ENCODE data around the gene CLDN6. TPM values are rescaled to one million over a fixed set of nuclear protein-coding genes. Genes with fewer than 3 reads are reported as not detected.
A peak's percentile ranks its signal among the peaks of the same experiment; 100 is the strongest.

Gene CLDN6
- total RNA-seq, 2 experiments from 2014 or later: not detected

DNA sequence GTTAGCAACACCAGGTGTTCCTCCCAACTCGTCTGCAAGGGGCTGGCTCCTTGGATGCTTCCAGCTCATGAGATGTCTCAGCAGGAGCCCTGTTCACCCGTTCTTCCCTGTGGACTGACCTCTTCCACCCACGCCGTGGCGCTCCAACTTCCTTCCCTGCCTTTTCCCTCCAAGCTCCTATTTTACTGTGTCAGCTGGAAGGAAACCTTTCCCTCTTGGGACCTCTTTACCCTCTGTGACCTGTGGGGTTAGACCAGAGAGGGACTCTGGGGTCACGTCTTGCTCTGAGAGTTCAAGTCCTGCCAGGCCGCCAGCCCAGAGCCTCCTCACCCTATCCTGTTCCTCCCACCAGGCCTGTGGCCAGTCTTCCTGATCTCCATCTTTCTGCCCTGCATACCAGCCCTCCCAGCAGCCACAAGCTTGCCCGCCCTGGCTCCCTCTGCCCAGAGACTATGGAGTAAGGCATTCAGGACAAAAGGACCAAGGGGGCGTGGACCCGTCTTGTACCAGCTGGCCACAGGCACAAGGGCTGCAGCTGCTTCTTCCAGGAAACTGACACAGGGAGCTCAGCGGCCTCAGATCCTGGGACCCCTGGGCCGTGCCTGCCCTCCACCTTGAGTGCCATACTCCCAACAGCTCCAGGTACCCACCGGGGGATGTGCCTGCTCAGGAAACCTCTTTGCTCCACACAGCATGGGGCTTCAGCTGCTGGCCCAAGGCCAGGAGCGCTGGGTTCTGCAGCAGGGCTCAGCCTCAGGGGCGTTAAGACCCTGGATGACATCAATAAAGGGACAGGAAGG is 45.8 kb downstream of the CLDN6 start:
- peaks cover 35% of the 10 kb centered on the region for H3K36me3 Mint-ChIP-seq
- no peaks in the 10 kb centered on the region for H3K9me3 Mint-ChIP-seq
- DNase-seq: no peak
- peak overlapping the region; percentile 18 for H3K4me3 Mint-ChIP-seq
- peaks cover 9% of the 10 kb centered on the region for H3K27me3 Mint-ChIP-seq
- peak overlapping the region; percentile 24 for H3K27ac Mint-ChIP-seq
- ChIA-PET POLR2A (interaction anchor here (0.7 to 1.1 kb wide), 3 partner anchors 8 to 51 kb away, joined by 3 to 4 read pairs (median 3); partner anchors contain the start of gene PKMYT1), CTCF (interaction anchor here (0.7 to 1.0 kb wide), 4 partner anchors 9 to 11 kb away, joined by 3 to 4 read pairs (median 3); no protein-coding TSS in a partner anchor)
- intact Hi-C loops (cut with micrococcal nuclease): loop anchor here (2.0 kb wide), 1 partner anchor 49 kb away; the partner anchor contains the start of gene TNFRSF12A
- peaks cover 25% of the 10 kb centered on the region for H3K4me1 Mint-ChIP-seq (ENCODE audit: low read depth)

DNA sequence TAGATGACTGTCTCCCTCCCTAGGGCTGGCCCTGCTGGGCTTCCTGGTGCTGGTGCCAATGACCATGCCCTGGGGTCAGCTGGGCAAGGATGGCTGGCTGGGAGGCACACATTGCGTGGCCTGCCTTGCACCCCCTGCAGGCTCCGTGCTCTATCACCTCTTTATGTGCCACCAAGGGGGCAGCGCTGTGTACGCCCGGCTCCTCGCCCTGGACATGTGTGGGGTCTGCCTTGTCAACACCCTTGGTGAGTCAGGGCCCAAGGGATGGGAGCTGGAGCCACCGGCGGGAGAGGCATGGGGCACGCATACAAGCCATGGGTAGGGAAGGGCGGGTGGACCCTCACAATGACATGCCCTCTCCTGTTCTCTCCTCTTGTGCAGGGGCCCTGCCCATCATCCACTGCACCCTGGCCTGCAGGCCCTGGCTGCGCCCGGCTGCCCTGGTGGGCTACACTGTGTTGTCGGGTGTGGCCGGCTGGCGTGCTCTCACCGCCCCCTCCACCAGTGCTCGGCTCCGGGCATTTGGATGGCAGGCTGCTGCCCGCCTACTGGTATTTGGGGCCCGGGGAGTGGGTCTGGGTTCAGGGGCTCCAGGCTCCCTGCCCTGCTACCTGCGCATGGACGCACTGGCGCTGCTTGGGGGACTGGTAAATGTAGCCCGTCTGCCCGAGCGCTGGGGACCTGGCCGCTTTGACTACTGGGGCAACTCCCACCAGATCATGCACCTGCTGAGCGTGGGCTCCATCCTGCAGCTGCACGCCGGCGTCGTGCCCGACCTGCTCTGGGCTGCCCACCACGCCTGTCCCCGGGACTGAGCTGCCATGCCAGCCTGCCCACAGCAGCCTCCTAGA is 46.6 kb downstream of the CLDN6 start:
- Mint-ChIP-seq H3K27me3 (peaks cover 9% of the 10 kb centered on the region), H3K9me3 (no peaks in the 10 kb centered on the region), H3K4me3 (peak overlapping the region; percentile 76), H3K36me3 (peaks cover 31% of the 10 kb centered on the region), H3K27ac (no peak overlapping the region), H3K4me1 (ENCODE audit: low read depth) (peaks cover 25% of the 10 kb centered on the region)
- POLR2A ChIA-PET: interaction anchor here (0.7 to 1.1 kb wide), 3 partner anchors 9 to 51 kb away, joined by 3 to 4 read pairs (median 3); partner anchors contain the start of gene PKMYT1
- CTCF ChIA-PET: interaction anchor here (1.0 kb wide), 1 partner anchor 9 kb away, joined by 4 read pairs; no protein-coding TSS in a partner anchor
- intact Hi-C loops (cut with micrococcal nuclease): loop anchor here (2.0 kb wide), 1 partner anchor 49 kb away; the partner anchor contains the start of gene TNFRSF12A
- no peak for DNase-seq

DNA sequence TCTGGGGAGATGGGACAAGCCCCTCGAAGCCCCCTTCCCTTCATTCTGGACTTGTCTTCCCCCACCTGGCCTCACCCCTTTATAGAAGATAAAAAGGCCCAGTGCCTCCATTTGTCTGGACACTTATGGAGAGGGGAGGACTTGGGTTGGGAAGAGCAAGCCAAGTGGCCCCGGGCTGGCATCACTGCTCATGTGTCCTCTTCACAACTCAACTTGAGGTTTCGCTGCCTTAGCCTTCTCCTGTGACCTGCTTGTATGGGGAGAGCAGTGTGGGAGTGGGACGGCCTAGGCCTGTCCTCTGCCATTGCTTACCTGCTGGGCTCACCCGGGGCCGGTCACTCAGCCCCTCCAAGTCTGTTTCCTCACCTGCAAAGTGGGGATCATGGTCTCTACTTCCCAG is 47.4 kb downstream of the CLDN6 start:
- ChIA-PET POLR2A (interaction anchor here (0.6 to 2.4 kb wide), 7 partner anchors 9 to 103 kb away, joined by 3 to 14 read pairs (median 4); partner anchors contain the start of gene PKMYT1), CTCF (interaction anchor here (0.5 to 2.0 kb wide), 9 partner anchors 8 to 59 kb away, joined by 3 to 11 read pairs (median 6); partner anchors contain the start of genes FLYWCH1 and PKMYT1)
- Mint-ChIP-seq H3K36me3 (peaks cover 25% of the 10 kb centered on the region), H3K9me3 (no peaks in the 10 kb centered on the region), H3K4me3 (peak overlapping the region; percentile 76), H3K4me1 (ENCODE audit: low read depth) (peaks cover 27% of the 10 kb centered on the region), H3K27ac (no peak overlapping the region), H3K27me3 (peaks cover 15% of the 10 kb centered on the region)
- intact Hi-C loops (cut with micrococcal nuclease): loop anchor here (2.0 kb wide), 1 partner anchor 50 kb away; the partner anchor contains the start of gene TNFRSF12A
- DNase-seq: no peak

DNA sequence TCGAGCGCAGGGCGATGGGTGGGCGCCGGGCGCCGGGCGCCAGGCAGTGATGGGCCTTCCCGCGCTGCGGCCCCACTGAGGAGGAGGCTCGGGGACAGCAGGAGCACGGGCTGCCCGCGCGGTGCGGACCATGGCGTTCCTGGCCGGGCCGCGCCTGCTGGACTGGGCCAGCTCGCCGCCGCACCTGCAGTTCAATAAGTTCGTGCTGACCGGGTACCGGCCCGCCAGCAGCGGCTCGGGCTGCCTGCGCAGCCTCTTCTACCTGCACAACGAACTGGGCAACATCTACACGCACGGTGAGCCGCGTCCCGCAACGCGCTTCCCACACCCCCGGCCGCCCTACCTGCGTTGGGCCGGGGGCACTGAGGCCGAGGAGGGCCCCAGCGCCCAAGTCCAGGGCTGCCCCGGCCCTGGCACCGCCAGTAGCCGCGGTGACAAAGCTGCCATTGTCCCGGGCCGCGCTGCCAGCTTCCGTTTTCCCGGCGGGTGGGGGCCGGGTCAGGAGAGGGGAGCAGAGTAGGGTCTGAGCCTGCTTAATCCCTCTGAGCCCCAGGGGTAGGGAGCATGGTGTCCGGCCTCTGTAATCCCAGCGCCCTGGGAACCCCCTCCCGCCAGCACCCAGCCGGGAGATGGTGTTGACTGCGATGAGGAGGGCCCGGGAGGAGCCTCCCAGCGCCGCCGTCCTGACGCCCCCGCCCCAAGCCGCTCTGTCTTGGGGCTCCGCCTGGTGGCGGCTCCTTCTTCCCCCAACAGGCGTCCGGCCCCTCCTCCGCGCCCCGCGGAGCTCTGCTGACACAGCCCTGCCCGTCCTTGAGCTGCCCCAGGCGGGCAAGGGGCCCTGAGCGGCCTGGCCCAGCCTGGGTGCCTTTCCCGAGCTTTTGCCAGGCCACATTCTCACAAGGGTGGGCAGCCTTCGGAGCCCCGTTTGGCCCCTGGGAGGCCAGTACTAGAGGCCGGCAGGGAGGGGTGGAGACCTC is 48.1 kb downstream of the CLDN6 start:
- Mint-ChIP-seq H3K4me1 (ENCODE audit: low read depth) (peaks cover 31% of the 10 kb centered on the region), H3K9me3 (no peaks in the 10 kb centered on the region), H3K36me3 (peaks cover 24% of the 10 kb centered on the region), H3K4me3 (peak overlapping the region; percentile 76), H3K27ac (peak overlapping the region; percentile 38), H3K27me3 (peaks cover 20% of the 10 kb centered on the region)
- POLR2A ChIA-PET: interaction anchor here (0.6 to 2.4 kb wide), 8 partner anchors 8 to 102 kb away, joined by 3 to 14 read pairs (median 4); partner anchors contain the start of gene PKMYT1
- CTCF ChIA-PET: interaction anchor here (0.5 to 2.0 kb wide), 10 partner anchors 8 to 164 kb away, joined by 3 to 11 read pairs (median 5); partner anchors contain the start of genes FLYWCH1 and PKMYT1
- intact Hi-C loops (cut with micrococcal nuclease): loop anchor here (1.0 to 2.0 kb wide), 2 partner anchors 10 to 51 kb away; partner anchors contain the start of genes PKMYT1 and TNFRSF12A
- DNase-seq: peak; percentile 92

DNA sequence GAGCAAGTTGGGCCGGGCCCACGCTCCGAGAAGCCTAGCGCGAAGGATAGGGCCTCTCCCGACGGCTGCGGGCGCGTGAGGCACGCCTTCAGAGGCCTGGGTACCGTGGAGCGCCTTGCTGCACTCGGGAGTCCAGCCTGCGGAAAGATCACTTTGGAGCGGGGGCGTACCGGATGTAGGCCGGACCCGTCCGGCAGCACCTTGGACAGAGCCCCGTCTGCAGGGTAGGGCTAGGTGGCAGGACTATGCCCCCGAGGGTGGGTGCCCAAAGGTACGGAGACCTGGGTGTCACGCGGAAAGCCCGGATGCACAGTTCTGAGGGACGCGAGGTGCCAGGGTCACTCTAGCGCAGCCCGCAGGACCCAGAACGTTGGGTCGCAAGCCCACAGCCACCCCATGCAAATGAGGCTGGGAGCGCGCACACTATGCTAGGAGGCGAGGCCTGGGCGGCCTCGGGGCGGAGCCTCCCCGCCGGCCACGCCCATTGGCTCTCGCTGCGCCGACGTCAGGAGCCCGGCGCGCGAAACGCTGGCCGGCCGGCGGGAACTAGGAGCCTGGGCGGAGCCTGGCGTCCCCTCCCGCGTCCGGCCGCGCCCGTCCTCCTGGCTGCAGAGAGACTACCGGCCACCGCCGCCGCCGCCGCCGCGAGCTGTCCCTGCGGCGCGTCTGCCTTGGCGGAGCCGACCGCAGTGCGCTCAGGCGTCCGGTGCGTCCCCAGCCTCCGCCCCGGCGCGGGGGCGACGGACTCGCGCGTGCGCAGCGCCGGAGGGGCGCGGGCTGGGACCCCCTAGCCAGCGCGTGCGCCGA is 49.0 kb downstream of the CLDN6 start, which contains the start of gene PAQR4:
PAQR4 (plus strand) TSS at position 611 of the 807 bp plus-strand sequence. CDS start 327 bp downstream, outside the sequence.
- Mint-ChIP-seq H3K27me3 (peaks cover 21% of the 10 kb centered on the region), H3K27ac (peak within 1 kb of the TSS; percentile 38), H3K4me3 (peak within 1 kb of the TSS; percentile 76), H3K36me3 (peaks cover 18% of the 10 kb centered on the region), H3K9me3 (no peaks in the 10 kb centered on the region), H3K4me1 (ENCODE audit: low read depth) (peaks cover 33% of the 10 kb centered on the region)
- DNase-seq: peak; percentile 87
- intact Hi-C loops (cut with micrococcal nuclease): loop anchor here (1.0 kb wide), 1 partner anchor 11 kb away; the partner anchor contains the start of gene PKMYT1
- ChIA-PET POLR2A (interaction anchor here (0.9 to 2.4 kb wide), 5 partner anchors 9 to 52 kb away, joined by 3 to 14 read pairs (median 5); partner anchors contain the start of gene PKMYT1), CTCF (interaction anchor here (0.7 to 2.0 kb wide), 4 partner anchors 10 to 165 kb away, joined by 3 to 11 read pairs (median 6); no protein-coding TSS in a partner anchor)

DNA sequence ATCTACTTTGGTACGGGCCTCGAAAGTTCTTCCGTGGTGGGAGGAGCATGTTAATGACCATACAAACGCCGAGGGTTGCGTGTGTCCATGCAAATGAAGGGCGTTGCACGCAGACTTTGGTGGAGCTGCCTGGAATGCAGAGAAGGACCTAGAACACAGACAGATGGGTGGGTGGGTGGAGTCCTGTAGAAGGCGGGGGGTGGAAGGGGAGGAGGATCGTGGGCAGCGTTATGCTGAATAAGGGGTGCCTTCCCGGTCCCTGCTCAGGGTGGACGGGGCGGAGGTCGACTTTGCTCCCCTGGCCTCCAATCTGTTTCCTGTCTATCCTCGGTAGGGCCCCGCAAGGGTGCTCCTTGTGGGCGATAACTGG is 49.6 kb downstream of the CLDN6 start:
- Mint-ChIP-seq H3K4me1 (ENCODE audit: low read depth) (peaks cover 38% of the 10 kb centered on the region), H3K27ac (no peak overlapping the region), H3K27me3 (peaks cover 23% of the 10 kb centered on the region), H3K36me3 (peaks cover 18% of the 10 kb centered on the region), H3K9me3 (no peaks in the 10 kb centered on the region), H3K4me3 (peak overlapping the region; percentile 69)
- CTCF ChIA-PET: no interaction called here
- intact Hi-C loops (cut with micrococcal nuclease): no loop called here
- POLR2A ChIA-PET: interaction anchor here (1.4 to 2.4 kb wide), 2 partner anchors 12 to 13 kb away, joined by 3 to 14 read pairs; partner anchors contain the start of gene PKMYT1
- DNase-seq: no peak

DNA sequence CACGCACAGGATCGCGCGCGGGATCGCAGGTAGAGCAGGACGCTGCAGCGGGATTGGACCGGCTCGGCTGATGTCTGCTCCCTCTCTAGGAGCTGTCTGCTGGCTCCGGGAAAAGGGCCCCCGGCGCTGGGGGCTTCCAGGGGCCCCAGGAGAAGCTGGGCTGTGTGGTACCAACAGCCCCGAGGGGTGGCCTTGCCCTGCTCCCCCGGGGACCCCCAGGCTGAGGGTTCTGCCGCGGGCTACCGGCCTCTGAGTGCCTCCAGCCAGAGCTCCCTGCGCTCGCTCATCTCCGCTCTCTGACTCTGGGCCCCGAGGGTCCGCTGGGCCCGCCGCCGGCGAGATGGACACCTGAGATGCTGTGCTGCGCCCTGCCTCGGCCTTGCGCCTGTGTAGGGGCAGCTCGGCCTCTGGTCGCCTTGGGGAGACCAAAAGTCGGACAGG is 50.2 kb downstream of the CLDN6 start:
- H3K27me3 Mint-ChIP-seq: peaks cover 25% of the 10 kb centered on the region
- H3K36me3 Mint-ChIP-seq: peaks cover 17% of the 10 kb centered on the region
- H3K9me3 Mint-ChIP-seq: no peaks in the 10 kb centered on the region
- CTCF ChIA-PET: no interaction called here
- DNase-seq: no peak
- H3K4me3 Mint-ChIP-seq: no peak overlapping the region
- H3K27ac Mint-ChIP-seq: no peak overlapping the region
- H3K4me1 Mint-ChIP-seq (ENCODE audit: low read depth): peaks cover 38% of the 10 kb centered on the region
- POLR2A ChIA-PET: interaction anchor here (1.4 kb wide), 1 partner anchor 14 kb away, joined by 3 read pairs; no protein-coding TSS in a partner anchor
- intact Hi-C loops (cut with micrococcal nuclease): no loop called here

DNA sequence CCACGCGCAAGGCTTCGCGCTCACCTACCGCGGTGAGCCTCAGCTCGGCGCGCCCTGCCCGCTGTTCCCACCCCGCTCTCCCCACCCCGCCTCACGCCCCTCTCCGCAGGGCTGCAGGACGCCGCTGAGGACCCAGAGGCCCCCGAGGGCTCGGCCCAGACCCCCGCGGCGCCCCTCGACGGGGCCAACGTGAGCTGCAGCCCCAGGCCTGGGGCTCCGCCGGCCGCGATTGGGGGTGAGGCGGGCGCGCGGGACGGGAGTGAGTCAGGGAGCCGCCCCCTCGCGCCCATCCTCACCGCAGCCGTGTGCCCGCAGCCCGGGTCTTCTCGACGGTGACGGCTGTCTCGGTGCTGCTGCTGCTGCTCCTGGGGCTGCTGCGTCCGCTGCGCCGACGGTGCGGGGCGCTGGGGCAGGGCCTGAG is 50.8 kb downstream of the CLDN6 start:
- peaks cover 37% of the 10 kb centered on the region for H3K4me1 Mint-ChIP-seq (ENCODE audit: low read depth)
- no peak overlapping the region for H3K27ac Mint-ChIP-seq
- DNase-seq: no peak
- intact Hi-C loops (cut with micrococcal nuclease): no loop called here
- ChIA-PET CTCF (interaction anchor here (0.5 to 1.0 kb wide), 2 partner anchors 8 to 47 kb away, joined by 3 read pairs; no protein-coding TSS in a partner anchor), POLR2A (interaction anchor here (1.4 kb wide), 1 partner anchor 14 kb away, joined by 3 read pairs; no protein-coding TSS in a partner anchor)
- H3K27me3 Mint-ChIP-seq: peaks cover 27% of the 10 kb centered on the region
- no peak overlapping the region for H3K4me3 Mint-ChIP-seq
- no peaks in the 10 kb centered on the region for H3K9me3 Mint-ChIP-seq
- H3K36me3 Mint-ChIP-seq: peaks cover 12% of the 10 kb centered on the region

DNA sequence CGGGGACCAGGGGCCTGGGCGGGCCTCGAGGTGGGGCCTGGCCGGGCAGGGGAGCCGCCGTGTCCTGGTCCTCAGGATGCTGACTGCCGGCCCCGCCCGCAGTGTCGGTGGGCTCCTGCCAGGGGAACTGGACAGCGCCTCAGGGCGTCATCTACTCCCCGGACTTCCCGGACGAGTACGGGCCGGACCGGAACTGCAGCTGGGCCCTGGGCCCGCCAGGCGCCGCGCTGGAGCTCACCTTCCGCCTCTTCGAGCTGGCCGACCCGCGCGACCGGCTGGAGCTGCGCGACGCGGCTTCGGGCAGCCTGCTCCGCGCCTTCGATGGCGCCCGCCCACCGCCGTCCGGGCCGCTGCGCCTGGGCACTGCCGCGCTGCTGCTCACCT is 51.2 kb downstream of the CLDN6 start:
- H3K4me1 Mint-ChIP-seq (ENCODE audit: low read depth): peaks cover 36% of the 10 kb centered on the region
- no peak overlapping the region for H3K4me3 Mint-ChIP-seq
- H3K27me3 Mint-ChIP-seq: peaks cover 30% of the 10 kb centered on the region
- no peak overlapping the region for H3K27ac Mint-ChIP-seq
- POLR2A ChIA-PET: no interaction called here
- peaks cover 8% of the 10 kb centered on the region for H3K36me3 Mint-ChIP-seq
- intact Hi-C loops (cut with micrococcal nuclease): no loop called here
- CTCF ChIA-PET: interaction anchor here (0.5 to 1.0 kb wide), 2 partner anchors 8 to 47 kb away, joined by 3 read pairs; no protein-coding TSS in a partner anchor
- no peaks in the 10 kb centered on the region for H3K9me3 Mint-ChIP-seq
- no peak for DNase-seq
